ENCODE data around the gene GTF2A1.

The GTF2A1 gene

GRCh38 chr14:81200054-81200453, 20.7 kb downstream of the GTF2A1 start:
- TF ChIP-seq, protein P1, sequence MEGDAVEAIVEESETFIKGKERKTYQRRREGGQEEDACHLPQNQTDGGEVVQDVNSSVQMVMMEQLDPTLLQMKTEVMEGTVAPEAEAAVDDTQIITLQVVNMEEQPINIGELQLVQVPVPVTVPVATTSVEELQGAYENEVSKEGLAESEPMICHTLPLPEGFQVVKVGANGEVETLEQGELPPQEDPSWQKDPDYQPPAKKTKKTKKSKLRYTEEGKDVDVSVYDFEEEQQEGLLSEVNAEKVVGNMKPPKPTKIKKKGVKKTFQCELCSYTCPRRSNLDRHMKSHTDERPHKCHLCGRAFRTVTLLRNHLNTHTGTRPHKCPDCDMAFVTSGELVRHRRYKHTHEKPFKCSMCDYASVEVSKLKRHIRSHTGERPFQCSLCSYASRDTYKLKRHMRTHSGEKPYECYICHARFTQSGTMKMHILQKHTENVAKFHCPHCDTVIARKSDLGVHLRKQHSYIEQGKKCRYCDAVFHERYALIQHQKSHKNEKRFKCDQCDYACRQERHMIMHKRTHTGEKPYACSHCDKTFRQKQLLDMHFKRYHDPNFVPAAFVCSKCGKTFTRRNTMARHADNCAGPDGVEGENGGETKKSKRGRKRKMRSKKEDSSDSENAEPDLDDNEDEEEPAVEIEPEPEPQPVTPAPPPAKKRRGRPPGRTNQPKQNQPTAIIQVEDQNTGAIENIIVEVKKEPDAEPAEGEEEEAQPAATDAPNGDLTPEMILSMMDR (IDR thresholded peaks at IDR 0.05; ENCODE audit: low read depth, low read length): no peak
- Histone ChIP-seq H3K27me3 (ENCODE audit: insufficient read depth, low read depth, severe bottlenecking) (no peaks in the 10 kb centered on the region), H3K27ac (no peak overlapping the region), H3K36me3 (peaks cover 75% of the 10 kb centered on the region), H3K4me3 (ENCODE audit: low read depth, low read length) (no peak overlapping the region), H3K9me3 (ENCODE audit: severe bottlenecking) (no peaks in the 10 kb centered on the region)
- no peak for DNase-seq

DNA sequence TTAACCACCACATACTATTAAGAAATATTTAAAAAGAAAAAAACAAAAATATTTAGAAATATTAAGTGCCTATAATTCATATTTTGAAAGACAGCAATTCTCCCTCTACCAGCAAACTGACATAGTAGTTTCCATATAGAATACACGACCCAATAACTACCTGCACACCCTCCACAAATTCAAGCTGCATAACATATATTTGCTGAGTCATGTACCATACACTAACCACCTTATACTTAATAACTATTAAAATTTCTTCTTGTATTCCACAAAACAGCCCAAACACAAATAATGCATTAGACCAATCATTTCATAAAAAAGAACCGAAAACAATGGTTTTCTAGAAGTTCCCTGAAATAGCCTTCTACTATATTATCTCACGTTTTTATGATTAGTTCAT, 21.7 kb downstream of the GTF2A1 start:
- peaks cover 82% of the 10 kb centered on the region for H3K36me3 ChIP-seq
- TF ChIP-seq, protein P1 (IDR thresholded peaks at IDR 0.05; ENCODE audit: low read depth, low read length): no peak

DNA sequence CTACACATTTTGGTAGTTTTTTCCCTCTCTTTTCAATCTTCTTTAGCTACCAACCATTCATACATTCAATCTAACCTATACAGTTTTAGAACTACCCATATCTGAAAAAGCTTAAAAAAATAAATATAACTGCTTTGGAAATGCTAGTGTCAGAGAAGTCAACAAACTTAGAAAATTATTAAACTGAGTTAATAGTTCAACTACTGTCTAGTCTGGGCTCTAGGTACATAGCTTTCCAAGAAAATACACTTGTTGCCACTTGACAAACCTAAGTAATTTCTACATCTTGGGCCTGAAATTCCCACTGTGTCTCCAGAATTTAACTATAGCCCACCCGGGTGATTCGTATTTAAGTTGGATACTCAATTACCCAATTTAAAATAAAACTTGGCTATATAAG, 22.1 kb downstream of the GTF2A1 start:
- H3K27me3 ChIP-seq (ENCODE audit: insufficient read depth, low read depth, severe bottlenecking): no peaks in the 10 kb centered on the region
- DNase-seq: no peak
- H3K4me3 ChIP-seq (ENCODE audit: low read depth, low read length): no peak overlapping the region
- peaks cover 82% of the 10 kb centered on the region for H3K36me3 ChIP-seq
- H3K9me3 ChIP-seq (ENCODE audit: severe bottlenecking): no peaks in the 10 kb centered on the region
- H3K27ac ChIP-seq: no peak overlapping the region
- TF ChIP-seq, protein P1 (IDR thresholded peaks at IDR 0.05; ENCODE audit: low read depth, low read length): no peak

More for the DNA sequence above, 21.7 kb downstream of the GTF2A1 start:
- no peak overlapping the region for H3K27ac ChIP-seq
- no peaks in the 10 kb centered on the region for H3K27me3 ChIP-seq (ENCODE audit: insufficient read depth, low read depth, severe bottlenecking)
- no peak for DNase-seq
- H3K4me3 ChIP-seq (ENCODE audit: low read depth, low read length): no peak overlapping the region
- H3K9me3 ChIP-seq (ENCODE audit: severe bottlenecking): no peaks in the 10 kb centered on the region

DNA sequence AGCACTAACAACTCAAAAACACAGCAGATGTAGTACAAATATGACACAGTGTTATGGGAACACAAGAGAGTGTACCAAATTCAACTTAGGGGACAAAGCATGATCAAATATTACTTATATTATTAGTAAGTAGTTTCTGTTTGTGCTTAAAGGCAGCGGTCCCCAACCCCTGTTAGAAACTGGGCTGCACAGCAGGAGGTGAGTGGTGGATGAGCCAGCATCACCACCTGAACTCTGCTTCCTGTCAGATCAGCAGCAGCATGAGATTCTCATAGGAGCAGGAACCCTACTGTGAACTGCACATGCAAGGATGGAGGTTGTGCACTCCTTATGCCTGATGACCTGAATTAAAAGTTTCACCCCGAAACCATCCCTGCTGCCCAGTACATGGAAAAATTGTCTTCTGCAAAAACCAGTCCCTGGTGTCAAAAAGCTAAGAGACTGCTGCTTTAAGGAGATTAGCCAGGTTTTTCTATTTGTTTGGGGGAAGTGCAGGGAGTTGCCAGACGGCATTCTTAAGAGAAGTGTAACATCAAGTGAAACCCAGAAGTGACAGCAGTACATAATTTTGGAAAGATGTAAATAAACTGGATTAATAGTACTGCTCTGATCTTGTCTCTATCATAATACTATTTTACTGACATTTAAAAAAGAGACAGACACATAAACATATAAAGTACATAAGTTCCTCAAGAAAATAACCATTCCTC, 26.7 kb downstream of the GTF2A1 start:
- Histone ChIP-seq H3K36me3 (peaks cover 72% of the 10 kb centered on the region), H3K4me3 (ENCODE audit: low read depth, low read length) (no peak overlapping the region), H3K9me3 (ENCODE audit: severe bottlenecking) (no peaks in the 10 kb centered on the region), H3K27me3 (ENCODE audit: insufficient read depth, low read depth, severe bottlenecking) (no peaks in the 10 kb centered on the region), H3K27ac (peak overlapping the region; percentile 8; the same call in 1 of the 2 replicates)
- TF ChIP-seq, protein P1 (IDR thresholded peaks at IDR 0.05; ENCODE audit: low read depth, low read length): no peak
- no peak for DNase-seq

GRCh38 chr14:81192594-81192993, 28.2 kb downstream of the GTF2A1 start:
- TF ChIP-seq, protein P1 (IDR thresholded peaks at IDR 0.05; ENCODE audit: low read depth, low read length): no peak
- Histone ChIP-seq H3K27me3 (ENCODE audit: insufficient read depth, low read depth, severe bottlenecking) (no peaks in the 10 kb centered on the region), H3K9me3 (ENCODE audit: severe bottlenecking) (no peaks in the 10 kb centered on the region), H3K36me3 (peaks cover 68% of the 10 kb centered on the region), H3K4me3 (ENCODE audit: low read depth, low read length) (no peak overlapping the region), H3K27ac (no peak overlapping the region)
- no peak for DNase-seq
